Mesenteric fat pad (tissue), 1 donor: Measurements from ENCODE around the gene PPP3CA. TPM values are rescaled to one million over a fixed set of nuclear protein-coding genes. Genes with fewer than 3 reads are reported as not detected.
"Not testable (repeated sequence)": the region's sequence is repeated elsewhere in the genome, so short reads cannot be mapped to it uniquely, and the experiment has no call there.

Source experiments
- DNase-seq: peaks from one replicate; pipeline ENCODE4 v3.0.0-alpha.2; 2020; ENCODE audit warnings: low spot score
- total RNA-seq: library from RNA; stranded (reverse); fragmentation: NEBNext Ultra II Directional; extraction: Animal tissue kit (Norgen Biotek cat#: 25700); gene quantifications from one replicate; pipeline ENCODE4 v1.2.1, GENCODE V29; 2021
- donor health status: DM: yes; HTN: yes; CAD: no.

The PPP3CA gene
- total RNA-seq, 1 donor from 2014 or later: 50.2 TPM

GRCh38 chr4:101104312-101105052 lies 242.8 kb downstream of the PPP3CA start:
- no peak for DNase-seq

GRCh38 chr4:101103381-101104142 lies 243.8 kb downstream of the PPP3CA start:
- DNase-seq: no peak

- no peak for DNase-seq
These were observed 245.1 kb downstream of the PPP3CA start for GRCh38 chr4:101102114-101102742.

GRCh38 chr4:101101072-101101471 lies 246.3 kb downstream of the PPP3CA start:
- no peak for DNase-seq

- DNase-seq: no peak
These were observed 248.5 kb downstream of the PPP3CA start for GRCh38 chr4:101098666-101099400.

GRCh38 chr4:101092609-101093008 lies 254.7 kb downstream of the PPP3CA start:
- not testable (repeated sequence) for DNase-seq

GRCh38 chr4:101089168-101089567 lies 258.2 kb downstream of the PPP3CA start:
- DNase-seq: no peak

GRCh38 chr4:101086801-101087586 lies 260.3 kb downstream of the PPP3CA start:
- no peak for DNase-seq

GRCh38 chr4:101083131-101083530 lies 264.2 kb downstream of the PPP3CA start:
- no peak for DNase-seq

- no peak for DNase-seq
These were observed 265.5 kb downstream of the PPP3CA start for GRCh38 chr4:101081695-101082369.

- no peak for DNase-seq
These were observed 266.2 kb downstream of the PPP3CA start for GRCh38 chr4:101081166-101081565.

GRCh38 chr4:101078950-101079349 lies 268.4 kb downstream of the PPP3CA start:
- no peak for DNase-seq

- DNase-seq: no peak
These were observed 271.3 kb downstream of the PPP3CA start for GRCh38 chr4:101076032-101076431.

GRCh38 chr4:101075536-101075935 lies 271.8 kb downstream of the PPP3CA start:
- DNase-seq: no peak

GRCh38 chr4:101074326-101074725 lies 273.0 kb downstream of the PPP3CA start:
- DNase-seq: no peak

- no peak for DNase-seq
These were observed 276.1 kb downstream of the PPP3CA start for GRCh38 chr4:101071241-101071640.

GRCh38 chr4:101068115-101068514 lies 279.2 kb downstream of the PPP3CA start:
- DNase-seq: no peak

- DNase-seq: no peak
These were observed 279.9 kb downstream of the PPP3CA start for GRCh38 chr4:101067383-101067782.

GRCh38 chr4:101066626-101067170 lies 280.6 kb downstream of the PPP3CA start:
- DNase-seq: no peak
